Measurements from ENCODE around the gene SHLD1.

The SHLD1 gene

DNA sequence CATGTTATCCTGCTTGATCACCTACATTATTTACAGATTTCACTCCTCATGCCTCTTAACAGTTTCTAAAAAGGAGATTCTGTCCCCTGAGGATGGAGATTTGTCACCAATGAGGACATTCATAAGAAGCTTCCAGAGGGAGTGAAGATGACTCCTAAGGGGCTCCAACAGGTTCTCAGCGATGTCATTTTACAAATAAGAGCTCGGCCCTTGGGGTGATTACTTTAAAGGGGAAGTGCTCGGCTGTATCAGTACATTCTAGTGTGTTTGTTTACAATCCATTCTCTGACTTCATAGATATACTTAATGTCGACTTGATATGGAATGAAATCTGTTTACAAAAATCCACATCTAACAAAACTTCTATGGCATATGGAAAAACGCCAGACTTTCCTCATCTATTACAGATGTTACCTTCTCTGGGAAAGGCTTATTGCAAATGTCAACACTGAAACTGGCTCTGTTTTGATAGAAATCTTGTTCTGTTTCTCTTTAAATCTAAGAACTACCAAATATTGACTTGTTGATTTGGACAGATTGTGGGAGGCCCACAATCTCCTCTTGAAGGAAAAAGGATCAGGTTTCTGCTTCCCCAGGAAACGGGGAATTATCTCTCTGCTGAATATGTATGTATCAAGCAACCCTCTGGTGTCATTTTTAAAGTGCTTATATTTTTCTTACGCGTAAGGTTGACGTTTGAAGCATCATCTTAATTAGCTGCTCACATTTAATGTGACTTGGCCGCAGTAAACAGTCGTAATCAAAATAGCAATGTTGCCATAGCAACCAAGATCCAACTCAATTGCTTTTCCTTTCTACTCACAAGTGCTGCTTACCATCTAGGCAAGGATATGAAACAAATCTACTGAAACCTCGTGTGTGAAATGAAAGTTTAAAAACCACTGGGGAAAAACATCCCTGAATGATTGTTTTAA, 95.7 kb downstream of the SHLD1 start:
- no peak for DNase-seq (ENCODE audit: low read depth in 2 of 2)

DNA sequence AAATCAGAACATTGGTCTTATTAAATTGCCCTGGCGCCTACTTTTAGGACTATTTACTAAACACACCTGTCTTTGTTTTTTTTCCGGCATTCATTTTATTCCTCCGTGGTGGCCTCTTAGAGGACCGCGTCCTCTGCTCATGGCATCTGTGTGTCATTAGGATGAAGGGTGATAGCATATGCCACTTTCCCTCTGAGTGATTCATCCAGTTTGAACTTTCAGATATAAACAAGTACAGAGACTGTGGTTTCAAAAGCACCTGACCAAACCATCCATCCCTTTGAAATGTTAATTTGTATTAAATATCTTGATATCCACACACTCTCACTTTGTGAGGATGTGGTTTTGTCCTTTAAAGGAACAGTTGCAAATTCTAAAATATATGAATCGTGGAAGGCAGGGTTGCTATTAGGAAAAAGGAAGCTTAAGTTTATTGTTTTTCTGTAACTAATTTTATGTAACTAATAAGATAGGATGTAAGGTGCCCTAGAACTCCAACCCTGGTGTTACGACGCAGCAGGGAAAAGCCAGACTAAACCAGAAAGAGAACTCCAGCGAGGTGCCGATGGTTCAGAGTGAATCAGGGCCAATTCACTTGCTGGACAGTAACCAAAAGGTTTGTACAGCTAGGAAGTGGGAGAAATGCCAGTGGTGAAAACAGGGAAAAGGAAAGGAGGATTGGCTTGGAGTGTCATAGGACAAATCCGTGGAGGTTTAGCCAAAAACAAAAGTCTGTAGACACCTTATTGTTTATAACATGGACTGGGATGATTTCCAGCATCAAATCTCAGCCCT, 98.7 kb downstream of the SHLD1 start:
- no peak for DNase-seq (ENCODE audit: low read depth in 2 of 2)

DNA sequence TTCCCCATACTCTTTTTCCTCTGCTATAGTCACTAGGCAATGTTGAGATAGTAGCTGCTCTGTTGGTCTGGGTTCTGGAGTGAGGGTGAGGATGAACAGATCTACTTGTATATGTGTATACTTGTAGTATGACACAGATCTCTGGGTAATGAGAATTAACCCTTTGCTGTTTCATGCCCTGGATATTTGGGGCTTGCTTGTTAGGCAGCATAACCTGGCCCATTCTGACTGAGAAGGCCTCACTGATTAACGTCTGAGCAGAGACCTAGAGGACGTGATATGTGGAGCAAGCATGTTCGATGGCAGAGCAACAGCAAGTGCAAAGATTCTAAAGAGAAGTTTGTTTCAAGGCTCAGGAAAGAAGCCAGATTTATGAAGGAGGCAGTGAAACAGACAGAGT, 105.7 kb downstream of the SHLD1 start:
- DNase-seq (ENCODE audit: low read depth in 2 of 2): no peak

DNA sequence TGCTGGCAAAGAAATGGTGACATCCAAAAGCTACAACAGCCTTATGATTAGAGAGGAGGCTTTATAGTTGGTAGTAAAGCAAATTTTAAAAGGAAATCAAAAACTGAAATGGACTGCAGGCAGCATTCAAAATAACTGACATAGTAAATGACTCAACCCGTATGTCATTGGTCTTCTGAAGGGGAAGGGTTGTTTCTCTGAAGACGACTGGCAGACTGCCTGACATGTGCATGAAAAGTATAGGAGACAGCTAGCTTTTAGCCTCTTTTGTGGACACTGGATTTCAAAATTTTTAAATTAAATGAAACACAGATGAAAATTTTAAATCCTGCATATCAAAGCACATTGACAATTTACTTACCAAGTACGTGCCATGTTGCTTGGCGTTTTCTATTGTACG, 109.4 kb downstream of the SHLD1 start:
- DNase-seq (ENCODE audit: low read depth in 2 of 2): no peak

DNA sequence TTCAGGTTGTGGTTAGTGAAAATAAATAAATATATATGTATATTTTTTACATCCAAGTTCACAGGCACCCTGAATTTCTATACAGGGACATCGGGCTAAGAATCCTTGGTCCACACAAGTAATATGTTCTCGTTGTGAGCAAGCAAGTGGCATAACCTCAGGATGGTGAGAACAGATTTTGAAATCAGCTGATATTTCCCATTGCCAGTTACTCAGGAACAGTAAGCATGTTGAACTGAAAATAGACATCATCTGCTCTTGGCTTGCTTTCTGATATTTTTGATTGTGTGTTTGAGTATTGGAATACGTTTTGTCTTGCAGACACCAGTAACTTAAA, 112.5 kb downstream of the SHLD1 start:
- no peak for DNase-seq (ENCODE audit: low read depth in 2 of 2)

DNA sequence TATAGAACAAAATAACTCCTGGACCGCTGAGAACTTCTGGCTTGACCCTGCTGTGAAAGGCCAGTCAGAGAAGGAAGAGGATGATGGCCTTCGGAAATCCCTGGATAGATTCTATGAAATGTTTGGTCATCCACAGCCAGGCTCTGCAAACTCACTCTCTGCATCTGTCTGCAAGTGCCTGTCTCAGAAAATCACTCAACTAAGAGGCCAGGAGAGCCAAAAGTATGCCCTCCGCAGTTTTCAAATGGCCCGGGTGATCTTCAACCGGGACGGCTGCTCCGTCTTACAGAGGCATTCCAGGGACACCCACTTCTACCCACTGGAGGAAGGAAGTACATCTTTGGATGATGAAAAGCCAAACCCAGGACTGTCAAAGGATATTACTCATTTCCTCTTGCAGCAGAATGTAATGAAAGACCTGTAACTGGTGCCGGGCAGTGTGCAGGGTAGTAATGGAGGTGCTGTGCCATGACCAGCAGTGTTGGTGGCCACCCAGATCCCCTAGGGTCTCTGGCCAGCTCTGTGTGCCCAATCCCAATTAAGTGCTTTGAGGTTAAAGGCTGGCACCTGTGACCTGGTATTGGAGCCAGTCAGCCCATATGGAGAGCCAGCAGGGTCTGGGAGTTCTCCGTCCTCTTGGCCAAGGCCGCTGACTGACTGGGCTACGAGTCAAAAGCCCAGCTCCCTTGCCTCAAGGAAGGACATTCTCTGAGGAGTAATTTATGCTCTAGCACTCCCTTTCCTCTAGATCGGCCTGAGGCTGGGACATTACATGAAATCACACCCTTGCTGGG, 113.0 kb downstream of the SHLD1 start:
- DNase-seq (ENCODE audit: low read depth in 2 of 2): no peak

DNA sequence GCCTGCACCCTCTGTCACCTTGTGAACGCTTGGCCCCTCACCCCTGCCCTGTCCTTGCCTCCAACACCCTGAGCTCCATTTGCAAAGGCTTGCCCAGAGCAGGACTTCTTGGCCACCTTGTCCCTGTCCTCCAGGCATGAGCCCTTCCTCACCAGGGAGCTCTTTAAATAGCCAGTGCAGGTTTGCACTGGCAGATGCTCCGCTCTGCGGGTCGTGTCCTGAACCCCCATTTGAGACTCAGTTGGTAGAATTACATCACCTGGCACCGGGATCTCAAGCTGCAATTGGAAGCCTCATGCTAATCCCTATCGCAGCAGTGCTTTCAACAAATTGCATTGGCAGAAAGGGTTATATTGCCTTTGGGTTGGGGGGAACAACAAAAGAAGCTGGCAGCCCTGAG, 114.2 kb downstream of the SHLD1 start:
- no peak for DNase-seq (ENCODE audit: low read depth in 2 of 2)

DNA sequence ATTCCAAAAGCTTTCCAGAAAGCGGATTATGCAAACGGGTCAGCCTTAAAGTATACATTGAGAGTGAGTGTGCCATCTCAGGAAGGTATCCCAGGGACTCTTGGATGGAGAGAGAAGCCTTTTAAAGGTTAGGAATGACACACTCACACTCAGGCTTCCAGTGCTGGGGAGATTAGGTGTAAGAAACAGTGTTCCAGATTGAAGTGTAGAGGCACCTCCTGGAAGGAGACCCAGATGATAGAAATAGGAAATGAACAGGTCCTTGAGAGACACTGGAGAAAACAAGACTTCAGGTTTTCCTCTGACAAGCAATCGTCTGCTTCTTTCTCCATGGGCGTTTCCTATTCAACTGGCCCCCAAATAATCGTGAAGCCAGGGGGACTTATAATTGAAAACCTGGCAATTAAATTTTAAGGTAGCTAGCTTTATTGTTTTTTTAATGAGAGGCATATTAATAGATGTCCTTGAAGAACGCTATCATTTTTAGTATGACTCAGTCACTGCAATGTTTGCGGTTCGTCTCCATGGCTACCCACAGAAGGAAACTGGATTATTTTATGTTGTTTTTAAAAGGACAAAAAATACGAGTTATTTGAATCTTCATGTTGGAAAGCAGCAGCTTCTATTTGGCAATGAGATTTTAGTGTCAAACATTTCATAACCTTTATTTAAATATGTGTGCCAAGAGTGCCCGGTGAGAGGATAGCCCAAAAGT, 114.8 kb downstream of the SHLD1 start:
- no peak for DNase-seq (ENCODE audit: low read depth in 2 of 2)

DNA sequence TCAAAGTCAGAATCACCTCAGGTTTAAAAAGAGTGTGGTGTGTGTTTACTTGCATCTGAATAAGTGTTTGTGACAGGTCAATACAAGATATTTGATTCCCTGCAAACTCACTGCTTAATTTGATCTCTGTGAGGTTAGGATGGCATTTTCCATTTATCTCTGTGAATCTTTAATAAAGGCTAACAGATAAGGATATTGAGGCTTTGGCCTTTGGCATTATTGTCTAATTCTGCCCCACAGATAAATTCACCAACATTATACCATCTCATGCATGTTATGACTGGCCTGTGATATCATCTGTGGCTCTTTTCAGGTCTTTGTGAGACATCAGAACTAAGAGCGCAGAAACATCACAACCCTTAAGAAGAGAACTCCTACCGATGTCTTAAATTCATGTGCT, 115.4 kb downstream of the SHLD1 start:
- DNase-seq (ENCODE audit: low read depth in 2 of 2): no peak

DNA sequence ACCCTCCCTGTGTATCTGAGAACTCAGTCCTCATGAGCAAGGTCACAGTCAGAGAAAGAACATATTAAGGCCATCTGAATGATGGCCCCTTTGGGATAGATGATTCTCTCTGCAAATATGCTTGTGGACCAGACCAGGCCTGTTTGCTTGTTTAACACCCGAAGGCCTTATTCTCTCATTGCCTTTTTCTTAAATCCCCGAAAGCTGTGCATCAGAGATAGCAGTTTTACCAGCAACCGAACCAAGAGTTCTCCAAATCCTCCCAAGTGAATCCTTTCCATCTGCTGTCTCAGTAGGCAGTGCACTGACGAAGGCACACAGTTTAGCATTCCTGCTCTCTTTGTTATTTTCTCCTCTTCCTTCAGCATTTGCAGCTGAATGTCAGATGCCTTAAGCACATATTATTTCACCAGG, 120.4 kb downstream of the SHLD1 start:
- no peak for DNase-seq (ENCODE audit: low read depth in 2 of 2)

DNA sequence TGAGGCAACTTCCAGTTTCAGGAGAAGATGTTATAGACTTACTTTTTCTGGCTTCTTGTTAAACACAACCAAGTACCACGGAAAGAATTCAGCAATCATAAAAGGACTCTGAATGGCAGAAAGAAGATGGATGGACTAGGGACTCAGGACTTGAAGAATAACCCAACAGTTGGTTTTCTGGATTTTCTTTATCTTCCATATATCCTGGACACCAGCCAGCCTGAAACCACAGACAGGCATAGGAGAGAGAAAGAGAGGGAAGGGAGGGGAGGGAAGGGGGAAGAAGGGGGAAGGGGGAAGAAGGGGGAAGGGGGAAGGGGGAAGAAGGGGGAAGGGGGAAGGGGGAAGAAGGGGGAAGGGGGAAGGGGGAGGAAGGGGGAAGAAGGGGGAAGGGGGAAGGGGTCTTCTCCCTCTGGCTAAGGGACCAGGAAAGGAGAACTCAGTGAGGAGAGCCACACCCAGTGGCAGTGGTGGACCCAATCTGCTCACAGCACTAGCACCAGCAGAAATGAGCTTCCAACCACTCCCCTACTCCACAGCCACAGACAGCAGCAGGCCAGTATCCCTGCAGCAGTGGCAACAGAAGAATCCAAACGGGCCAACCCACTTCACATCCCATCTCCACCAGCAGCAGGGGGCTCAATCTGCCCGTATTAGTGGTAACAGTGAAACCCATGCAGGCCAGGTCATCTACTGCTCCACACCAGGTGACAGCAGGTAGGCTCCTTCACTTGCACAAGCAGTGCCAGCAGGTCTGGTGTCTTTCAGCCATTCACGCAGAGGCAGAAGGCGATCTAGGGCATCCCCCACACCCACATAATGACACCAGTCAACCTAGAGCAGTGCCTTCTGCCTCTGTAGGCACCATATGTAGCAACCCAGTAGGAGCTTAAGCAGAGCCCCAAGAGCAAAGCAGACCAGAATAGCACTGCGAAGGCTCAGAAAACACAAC, 121.5 kb downstream of the SHLD1 start:
- no peak for DNase-seq (ENCODE audit: low read depth in 2 of 2)

DNA sequence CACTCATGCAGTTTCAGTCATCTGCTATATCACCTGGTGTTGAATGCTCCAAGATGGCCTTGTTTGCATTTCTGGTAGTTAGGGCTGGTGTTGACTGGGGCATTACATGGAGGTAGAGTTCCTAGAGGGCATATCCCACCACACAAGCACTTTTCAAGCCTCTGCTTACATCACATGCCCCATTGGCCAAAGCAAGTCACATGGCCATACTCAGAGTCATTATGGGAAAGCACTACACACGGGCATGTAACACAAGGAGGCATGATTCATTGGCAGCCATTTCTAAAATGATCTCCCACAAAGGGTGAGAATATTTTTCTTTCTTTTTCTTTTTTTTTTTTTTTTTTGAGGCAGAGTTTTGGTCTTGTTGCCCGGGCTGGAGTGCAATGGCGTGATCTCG, 126.9 kb downstream of the SHLD1 start:
- DNase-seq (ENCODE audit: low read depth in 2 of 2): no peak

DNA sequence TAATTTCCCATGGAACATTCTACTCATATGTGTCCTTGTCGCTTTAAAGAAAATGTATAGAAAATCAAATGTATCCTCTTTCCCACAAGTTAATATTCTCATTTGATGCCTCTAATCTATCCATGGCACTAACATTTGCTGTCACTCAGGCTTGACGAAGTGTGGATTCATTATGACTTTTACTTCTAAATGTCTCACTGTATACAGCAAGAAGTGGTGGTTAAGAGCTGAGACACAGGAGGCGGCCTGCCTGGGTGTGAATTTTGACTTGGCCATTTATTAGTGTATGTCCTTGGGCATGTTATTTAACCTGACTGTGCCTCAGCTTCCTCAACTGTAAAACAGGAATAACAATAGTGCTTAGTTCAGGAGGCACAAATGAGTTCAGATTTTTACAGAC, 130.1 kb downstream of the SHLD1 start:
- DNase-seq (ENCODE audit: low read depth in 2 of 2): no peak

DNA sequence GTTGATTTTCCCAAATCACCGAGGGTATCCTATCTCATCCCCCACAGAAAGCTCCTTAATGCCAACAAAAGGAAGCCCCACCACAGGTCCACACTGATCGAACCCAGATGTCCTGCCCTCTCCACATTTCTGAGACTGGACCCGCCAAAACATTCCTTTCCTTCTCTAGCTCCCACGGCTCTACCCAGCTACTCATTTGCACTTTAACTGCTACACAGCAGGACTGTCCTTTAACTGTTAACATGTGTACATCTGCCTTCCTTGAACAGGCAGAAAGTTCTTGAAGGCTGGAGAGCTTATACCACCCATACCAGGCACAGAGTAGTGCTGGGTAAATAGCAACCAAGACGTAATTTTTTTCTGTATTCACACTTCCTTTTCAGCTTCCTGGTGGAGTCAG, 131.5 kb downstream of the SHLD1 start:
- no peak for DNase-seq (ENCODE audit: low read depth in 2 of 2)

DNA sequence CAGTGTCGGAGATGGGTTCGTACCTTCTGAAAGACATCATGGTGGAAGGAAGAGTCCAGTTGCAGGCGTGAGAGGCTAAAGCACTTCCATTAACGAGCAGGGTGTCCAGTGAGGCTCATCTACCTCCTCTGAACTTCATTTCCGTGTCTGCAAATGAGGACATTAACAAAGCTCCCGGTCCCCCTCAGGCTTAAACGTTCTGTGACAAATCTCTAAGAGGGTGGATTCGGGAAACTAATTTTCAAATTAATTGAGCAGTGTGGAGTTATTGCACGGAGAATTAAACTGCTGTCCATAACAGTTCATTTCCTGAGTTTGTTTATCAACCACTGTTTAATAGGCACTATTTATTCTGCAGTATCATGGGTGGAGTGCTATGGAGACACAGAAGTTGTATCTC, 132.0 kb downstream of the SHLD1 start:
- DNase-seq (ENCODE audit: low read depth in 2 of 2): no peak

DNA sequence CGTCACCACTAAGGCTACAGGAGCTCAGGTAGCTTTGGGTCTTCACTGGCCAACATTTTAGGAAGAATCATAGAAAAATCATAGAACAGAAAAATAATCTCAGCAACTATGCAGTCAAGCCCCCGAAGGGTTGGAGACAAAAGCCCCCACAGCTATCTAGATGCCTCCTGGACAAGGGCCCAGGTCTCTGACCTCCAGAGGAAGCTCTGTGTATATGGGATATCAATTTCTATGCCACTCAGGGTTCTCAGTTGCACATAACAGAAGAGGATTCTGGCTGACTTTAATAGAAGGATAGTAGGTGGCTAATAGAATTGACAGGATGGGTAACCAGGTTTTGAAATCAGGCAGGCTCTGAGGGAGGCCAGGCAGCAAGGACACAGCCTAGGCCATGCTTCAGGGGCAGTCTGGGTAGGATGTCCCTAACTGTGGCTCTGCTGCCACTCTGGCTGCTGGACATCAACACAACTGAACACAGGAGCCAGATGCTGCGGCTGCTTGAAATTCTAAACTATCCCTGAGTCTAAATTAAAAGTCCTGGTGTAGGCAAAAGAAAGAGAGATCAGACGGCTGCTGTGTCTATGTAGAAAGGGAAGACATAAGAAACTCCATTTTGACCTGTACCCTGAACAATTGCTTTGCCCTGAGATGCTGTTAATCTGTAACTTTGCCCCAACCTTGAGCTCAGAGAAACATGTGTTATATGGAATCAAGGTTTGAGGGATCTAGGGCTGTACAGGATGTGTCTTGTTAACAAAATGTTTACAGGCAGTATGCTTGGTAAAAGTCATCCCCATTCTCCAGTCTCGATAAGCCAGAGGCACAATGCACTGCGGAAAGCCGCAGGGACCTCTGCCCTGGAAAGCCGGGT, 134.5 kb downstream of the SHLD1 start:
- DNase-seq (ENCODE audit: low read depth in 2 of 2): no peak

DNA sequence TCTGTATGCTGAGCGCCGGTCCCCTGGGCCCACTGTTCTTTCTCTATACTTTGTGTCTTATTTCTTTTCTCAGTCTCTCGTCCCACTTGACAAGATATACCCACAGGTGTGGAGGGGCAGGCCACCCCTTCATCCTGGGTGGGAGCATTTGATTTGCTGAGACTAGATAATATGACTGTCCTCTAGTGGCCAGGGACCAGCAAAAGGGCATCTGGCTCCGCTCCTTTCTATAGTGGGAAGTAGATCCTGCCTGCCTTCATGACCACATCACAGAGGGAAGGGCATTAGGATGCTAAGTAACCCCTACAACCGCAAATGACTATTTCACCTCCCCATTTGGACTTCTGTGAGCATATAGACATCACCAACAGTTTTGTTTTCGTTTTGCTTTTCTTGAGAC, 135.7 kb downstream of the SHLD1 start:
- no peak for DNase-seq (ENCODE audit: low read depth in 2 of 2)

DNA sequence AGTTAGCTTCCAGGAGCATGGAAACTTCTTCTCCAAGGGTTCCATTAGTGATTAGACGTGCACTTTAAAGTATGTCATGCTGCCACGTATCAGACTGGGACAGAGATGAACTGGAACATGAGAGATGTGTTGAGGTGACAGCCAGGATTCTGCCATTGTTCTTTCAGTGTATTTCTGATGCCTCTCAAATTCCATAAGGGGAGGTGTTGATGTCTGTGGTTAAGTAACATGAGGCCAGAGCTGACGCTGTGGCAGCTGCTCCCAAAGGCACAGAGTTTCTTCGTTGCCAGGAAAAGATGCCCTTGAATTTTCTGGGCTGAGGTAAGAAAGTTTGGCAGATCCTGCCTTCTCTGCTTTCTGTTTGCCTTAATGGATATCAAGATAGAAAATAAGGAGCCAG, 136.6 kb downstream of the SHLD1 start:
- no peak for DNase-seq (ENCODE audit: low read depth in 2 of 2)

DNA sequence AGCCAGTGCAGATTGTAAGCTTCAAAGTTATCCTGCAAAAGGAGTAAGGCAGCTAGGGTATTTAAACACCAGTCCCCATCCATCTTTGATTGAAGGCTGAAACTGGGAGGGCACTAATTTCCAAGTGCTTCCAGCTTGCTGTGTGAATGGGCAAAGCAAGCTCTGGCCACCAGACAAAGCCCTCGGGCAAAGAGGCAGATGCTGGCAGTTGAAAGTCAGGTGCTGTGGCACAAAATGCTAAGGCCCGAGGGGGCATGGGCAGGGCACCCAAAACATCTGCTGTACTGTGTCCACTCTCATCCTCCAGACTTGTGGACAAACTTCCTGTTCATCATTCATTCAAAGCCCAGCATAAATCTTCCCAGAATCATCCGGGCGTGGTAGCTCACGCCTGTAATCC, 137.2 kb downstream of the SHLD1 start:
- no peak for DNase-seq (ENCODE audit: low read depth in 2 of 2)

DNA sequence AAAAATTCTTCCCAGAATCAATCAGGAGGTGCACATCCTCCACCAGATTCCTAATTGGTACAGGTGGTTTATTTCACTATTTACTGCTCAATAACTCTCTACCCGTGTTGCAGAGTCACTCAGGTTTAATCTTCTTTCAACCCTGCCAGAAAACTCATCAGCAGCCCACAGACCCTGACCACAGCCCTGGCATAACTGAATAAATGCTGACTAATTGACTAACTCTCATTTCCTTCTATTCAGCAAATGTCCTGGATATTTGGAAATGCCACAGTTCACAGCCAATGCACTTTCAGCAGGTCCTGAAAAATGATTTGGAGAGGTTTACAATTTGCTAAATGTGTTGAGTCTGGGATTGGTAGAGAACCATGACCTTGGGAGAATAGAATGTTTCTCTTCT, 137.8 kb downstream of the SHLD1 start:
- no peak for DNase-seq (ENCODE audit: low read depth in 2 of 2)
